Liver (tissue), 9 donors: ENCODE data around the gene PHF12. TPM values are rescaled to one million over a fixed set of nuclear protein-coding genes. Genes with fewer than 3 reads are reported as not detected.

Experiments used
- DNase-seq: peaks from one replicate; pipeline ENCODE4 v3.0.0-alpha.2; 2017; ENCODE audit warnings: low spot score
- H3K27ac ChIP-seq, 2 donors: one replicate each; pipeline ENCODE4 v1.7.0; 2013; ENCODE audit warnings: inconsistent platforms in 2 of 2, low read length in 2 of 2, control low read depth in 1 of 2, low read depth in 1 of 2, mild to moderate bottlenecking in 1 of 2
- H3K27me3 ChIP-seq, 4 donors: one replicate each; pipeline versions ENCODE4 v1.6.1 to v1.7.0; 2013; ENCODE audit warnings: low read length in 3 of 4, inconsistent platforms in 1 of 4, mild to moderate bottlenecking in 1 of 4, moderate library complexity in 1 of 4; ENCODE audit not compliant: control insufficient read depth in 4 of 4, insufficient read depth in 4 of 4
- H3K36me3 ChIP-seq, 4 donors: one replicate each; pipeline versions ENCODE4 v1.6.1 to v1.7.0; 2013; ENCODE audit warnings: low read length in 3 of 4, mild to moderate bottlenecking in 3 of 4, low read depth in 1 of 4, moderate library complexity in 1 of 4; ENCODE audit not compliant: control insufficient read depth in 4 of 4, insufficient read depth in 3 of 4
- H3K4me1 ChIP-seq, 4 donors: one replicate each; pipeline versions ENCODE4 v1.6.1 to v1.7.0; 2013; ENCODE audit warnings: low read length in 3 of 4, mild to moderate bottlenecking in 3 of 4, moderate library complexity in 1 of 4; ENCODE audit not compliant: control insufficient read depth in 4 of 4, insufficient read depth in 4 of 4
- H3K4me3 ChIP-seq, 3 donors: one replicate each; pipeline versions ENCODE4 v1.6.1 to v1.7.0; 2013; ENCODE audit warnings: low read length in 3 of 3, control low read depth in 1 of 3, low read depth in 1 of 3, mild to moderate bottlenecking in 1 of 3
- H3K9ac ChIP-seq, 2 donors: one replicate each; pipeline ENCODE4 v1.7.0; 2013; ENCODE audit warnings: low read length in 2 of 2, mild to moderate bottlenecking in 2 of 2, moderate library complexity in 2 of 2, control low read depth in 1 of 2, low read depth in 1 of 2
- H3K9me3 ChIP-seq, 4 donors: one replicate each; pipeline versions ENCODE4 v1.6.1 to v1.7.0; 2013; ENCODE audit warnings: low read length in 3 of 4; ENCODE audit not compliant: control insufficient read depth in 4 of 4
- ATF3 ChIP-seq: IDR thresholded peaks from 2 replicates; pipeline ENCODE4 v1.6.1; 2016; ENCODE audit warnings: antibody characterized with exemption
- CTCF ChIP-seq: fragments of 150-350 bp; IDR thresholded peaks from 2 replicates; pipeline ENCODE4 v1.5.1; 2017; ENCODE audit warnings: improper control_type of control experiment, low read depth, low read length; ENCODE audit not compliant: missing input control
- EGR1 ChIP-seq, 2 donors: IDR thresholded peaks; 2 replicates each; pipeline ENCODE4 v1.6.1; 2016 to 2018; ENCODE audit warnings: antibody characterized with exemption in 2 of 2, low read depth in 2 of 2
- FOXA1 ChIP-seq: IDR thresholded peaks from 2 replicates; pipeline ENCODE4 v1.6.1; 2016; ENCODE audit warnings: antibody characterized with exemption
- FOXA2 ChIP-seq: IDR thresholded peaks from 2 replicates; pipeline ENCODE4 v1.6.1; 2016; ENCODE audit warnings: antibody characterized with exemption
- GABPA ChIP-seq, 2 donors: IDR thresholded peaks in 1 of 2; conservative IDR thresholded peaks in 1 of 2; 2 replicates each; pipeline ENCODE4 v1.6.1; 2016; ENCODE audit warnings: antibody characterized with exemption in 2 of 2, mild to moderate bottlenecking in 1 of 2, moderate library complexity in 1 of 2
- HNF4A ChIP-seq, 2 donors: conservative IDR thresholded peaks; 2 replicates each; pipeline ENCODE4 v1.6.1; 2016; ENCODE audit warnings: antibody characterized with exemption in 2 of 2, mild to moderate bottlenecking in 2 of 2
- HNF4G ChIP-seq: IDR thresholded peaks from 2 replicates; pipeline ENCODE4 v1.6.1; 2016; ENCODE audit warnings: antibody characterized with exemption
- JUND ChIP-seq, 2 donors: IDR thresholded peaks; 2 replicates each; pipeline ENCODE4 v1.6.1; 2016; ENCODE audit warnings: antibody characterized with exemption in 2 of 2
- MAX ChIP-seq: IDR thresholded peaks from 2 replicates; pipeline ENCODE4 v1.6.1; 2016; ENCODE audit warnings: antibody characterized with exemption
- NR2F2 ChIP-seq: IDR thresholded peaks from 2 replicates; pipeline ENCODE4 v1.6.1; 2016; ENCODE audit warnings: antibody characterized with exemption
- RAD21 ChIP-seq, 2 donors: IDR thresholded peaks; 2 replicates each; pipeline ENCODE4 v1.6.1; 2016; ENCODE audit warnings: antibody characterized with exemption in 2 of 2, mild to moderate bottlenecking in 2 of 2
- REST ChIP-seq: IDR thresholded peaks from 2 replicates; pipeline ENCODE4 v1.6.1; 2016; ENCODE audit warnings: antibody characterized with exemption, mild to moderate bottlenecking
- RXRA ChIP-seq, 2 donors: IDR thresholded peaks; 2 replicates each; pipeline ENCODE4 v1.6.1; 2017 to 2018; ENCODE audit warnings: antibody characterized with exemption in 2 of 2, mild to moderate bottlenecking in 1 of 2
- SP1 ChIP-seq: IDR thresholded peaks from 2 replicates; pipeline ENCODE4 v1.6.1; 2018; ENCODE audit warnings: antibody characterized with exemption, mild to moderate bottlenecking
- TAF1 ChIP-seq: conservative IDR thresholded peaks from 2 replicates; pipeline ENCODE4 v1.6.1; 2016; ENCODE audit warnings: antibody characterized with exemption, mild to moderate bottlenecking
- YY1 ChIP-seq: IDR thresholded peaks from 2 replicates; pipeline ENCODE4 v1.6.1; 2016; ENCODE audit warnings: antibody characterized with exemption, mild to moderate bottlenecking
- WGBS: extraction: QIAGEN DNeasy Blood & Tissue Kit; methylation state at CpG from one replicate; pipeline ENCODE4 v1.1.7; 2013; 5-methylcytosine and 5-hydroxymethylcytosine counted together
- polyA plus RNA-seq, 2 donors: library from polyadenylated mRNA; stranded (reverse) in 1 of 2; unstranded in 1 of 2; fragments of 200-250 nt in 1 of 2; fragments of >200 nt in 1 of 2; fragmentation: Nextera tagmentation in 1 of 2; extraction: Ambion mirVana in 1 of 2; gene quantifications; one replicate each; pipeline versions ENCODE4 v1.2.1 to v1.2.3, GENCODE V29; 2013 to 2015
- total RNA-seq, 2 donors: library from RNA; depleted of rRNA; stranded (reverse); fragments of >200 nt; gene quantifications; one replicate each; pipeline ENCODE4 v1.2.3, GENCODE V29; 2014
- donor health status: healthy.
- donor health status: healthy.
- donor health status: healthy.
- donor health status: healthy.
- donor health status: healthy.

Gene PHF12
- total and polyA plus RNA-seq, 4 donors, result 4.3 to 21.3 (median 11.7) TPM

- Histone ChIP-seq H3K9ac (no peak overlapping the region), H3K9me3 (no peaks in the 10 kb centered on the region), H3K27ac (no peak overlapping the region), H3K27me3 (no peaks in the 10 kb centered on the region), H3K4me3 (no peak overlapping the region), H3K36me3 (no peaks in the 10 kb centered on the region), H3K4me1 (no peaks in the 10 kb centered on the region)
- TF ChIP-seq RAD21 (IDR thresholded peaks at IDR 0.05) (no peak), FOXA1 (no peak), MAX (no peak), REST (no peak), HNF4A (conservative IDR thresholded peaks at IDR 0.05) (no peak), CTCF (no peak)
- 96% methylated on average over 18 of the region's 18 CpGs for WGBS
- no peak for DNase-seq
Measured at GRCh38 chr17:28958820-28959455, 7.6 kb upstream of the PHF12 start.

GRCh38 chr17:28957992-28958355 is 6.7 kb upstream of the PHF12 start:
- no peak overlapping the region for H3K9ac ChIP-seq
- 96% methylated on average over 7 of the region's 7 CpGs for WGBS
- H3K36me3 ChIP-seq, result no peaks in the 10 kb centered on the region
- no peaks in the 10 kb centered on the region for H3K9me3 ChIP-seq
- H3K4me3 ChIP-seq, result no peak overlapping the region
- no peaks in the 10 kb centered on the region for H3K27me3 ChIP-seq
- peaks cover 0 to 6% (median under 1%) of the 10 kb centered on the region in 4 donors for H3K4me1 ChIP-seq
- no peak for DNase-seq
- no peak overlapping the region for H3K27ac ChIP-seq
- no peak for TF ChIP-seq HNF4G
- TF ChIP-seq RAD21 (IDR thresholded peaks at IDR 0.05), result no peak
- no peak for TF ChIP-seq HNF4A (conservative IDR thresholded peaks at IDR 0.05)
- no peak for TF ChIP-seq YY1
- TF ChIP-seq SP1, result no peak
- TF ChIP-seq REST, result no peak
- no peak for TF ChIP-seq ATF3
- TF ChIP-seq MAX, result no peak
- TF ChIP-seq NR2F2, result no peak
- no peak for TF ChIP-seq JUND (IDR thresholded peaks at IDR 0.05)
- no peak for TF ChIP-seq TAF1
- TF ChIP-seq GABPA (IDR thresholded peaks at IDR 0.05 in 1 of 2, conservative IDR thresholded peaks at IDR 0.05 in 1 of 2), result no peak
- no peak for TF ChIP-seq FOXA1
- no peak for TF ChIP-seq CTCF
- TF ChIP-seq EGR1 (IDR thresholded peaks at IDR 0.05; ENCODE audit: low read depth in 2 of 2), result no peak
- TF ChIP-seq RXRA (IDR thresholded peaks at IDR 0.05), result no peak
- no peak for TF ChIP-seq FOXA2
